K562 (cell line): ENCODE results near the gene TYW1. TPM values are rescaled to one million over a fixed set of nuclear protein-coding genes. Genes with fewer than 3 reads are reported as not detected.
"Not testable (repeated sequence)": the region's sequence is repeated elsewhere in the genome, so short reads cannot be mapped to it uniquely, and the experiment has no call there.

Experiments
- ATAC-seq: fragments of 200-7000 bp; cut with Tn5 transposase; 3 replicates; pipeline ENCODE4 v1.9.1; 2020; ENCODE audit warnings: moderate library complexity
- BruUV-seq: library from RNA; stranded (reverse); fragments of 400-500 nt; replicated peaks from 2 replicates; lab custom pipeline; 2021; lab: Mats Ljungman, UMichigan
- CTCF ChIA-PET: fragments of 300-600 bp; formaldehyde crosslinking; extraction: SDS; loops from one replicate; lab custom pipeline; 2021; ENCODE audit warnings: low intra/inter-chr PET ratio; lab: Yijun Ruan, JAX
- POLR2A ChIA-PET: fragments of 300-600, 350-650 bp; sonication (Branson Sonifier 250); formaldehyde crosslinking; extraction: SDS; loops from one replicate; lab custom pipeline; 2021; ENCODE audit warnings: antibody characterized with exemption, inconsistent platforms; lab: Yijun Ruan, JAX
- DNase-seq, 4 experiments: peaks; one replicate each; pipeline versions ENCODE4 v3.0.0 to v3.0.0-alpha.2; 2011 to 2018; ENCODE audit warnings: low spot score in 3 of 4, mixed read lengths in 3 of 4; ENCODE audit errors: extremely low read depth in 1 of 4
- FAIRE-seq: peaks from 2 replicates; lab custom pipeline; 2011; peaks lifted over from hg19 to GRCh38; lab: Jason Lieb, UNC
- H2AFZ ChIP-seq: 2 replicates; pipeline ENCODE4 v1.6.0; 2011; ENCODE audit warnings: low read depth, low read length, control low read depth, inconsistent platforms
- H3K27ac ChIP-seq: fragments of 200-600 bp; 3 replicates; pipeline ENCODE4 v1.8.0; 2011; ENCODE audit warnings: low read depth, mild to moderate bottlenecking, control low read depth, inconsistent platforms, low read length, moderate library complexity, mixed read lengths; ENCODE audit errors: extremely low read depth
- H3K27me3 ChIP-seq, 2 experiments: fragments of 300-600 bp in 1 of 2; 2 replicates in 1 of 2; 3 replicates in 1 of 2; pipeline versions ENCODE4 v1.6.0 to v1.8.0; 2011; ENCODE audit warnings: inconsistent platforms in 2 of 2, low read length in 2 of 2, mild to moderate bottlenecking in 1 of 2, mixed read lengths in 1 of 2, moderate library complexity in 1 of 2; ENCODE audit not compliant: control insufficient read depth in 2 of 2, insufficient read depth in 2 of 2
- H3K36me3 ChIP-seq: fragments of 300-600 bp; 3 replicates; pipeline ENCODE4 v1.8.0; 2011; ENCODE audit warnings: mild to moderate bottlenecking, low read length, inconsistent platforms; ENCODE audit not compliant: control insufficient read depth, insufficient read depth
- H3K4me1 ChIP-seq, 2 experiments: fragments of 200-600 bp in 1 of 2; replicated peaks in 1 of 2; 2 replicates in 1 of 2; 3 replicates in 1 of 2; pipeline versions ENCODE4 v1.5.1 to v1.8.0; 2011; ENCODE audit warnings: inconsistent platforms in 2 of 2, low read length in 2 of 2, mild to moderate bottlenecking in 1 of 2, mixed read lengths in 1 of 2, moderate library complexity in 1 of 2; ENCODE audit not compliant: control insufficient read depth in 2 of 2, insufficient read depth in 2 of 2
- H3K4me2 ChIP-seq: 2 replicates; pipeline ENCODE4 v1.6.1; 2011; ENCODE audit warnings: low read length, control low read depth, inconsistent platforms, mixed read lengths; ENCODE audit not compliant: insufficient read depth
- H3K4me3 ChIP-seq: fragments of 200-600 bp; sonication (generic), shearing (Covaris generic); 2 replicates; pipeline ENCODE4 v1.5.1; 2016; ENCODE audit warnings: control low read depth, inconsistent platforms
- H3K79me2 ChIP-seq: fragments of 200-600 bp; 3 replicates; pipeline ENCODE4 v1.8.0; 2011; ENCODE audit warnings: low read length, inconsistent platforms; ENCODE audit not compliant: control insufficient read depth, insufficient read depth
- H3K9ac ChIP-seq, 2 experiments: 2 replicates each; pipeline versions ENCODE4 v1.6.0 to v1.6.1; 2011; ENCODE audit warnings: low read depth in 2 of 2, low read length in 2 of 2, control low read depth in 1 of 2, inconsistent platforms in 1 of 2, mild to moderate bottlenecking in 1 of 2, mixed read lengths in 1 of 2; ENCODE audit not compliant: insufficient read depth in 1 of 2
- H3K9me1 ChIP-seq: one replicate; pipeline ENCODE4 v1.6.0; 2011; ENCODE audit warnings: inconsistent platforms, mild to moderate bottlenecking, low read length, moderate library complexity; ENCODE audit not compliant: control insufficient read depth, insufficient read depth
- H3K9me3 ChIP-seq: replicated peaks from 2 replicates; pipeline ENCODE4 v1.5.1; 2011; ENCODE audit warnings: low read depth, low read length, inconsistent platforms; ENCODE audit not compliant: control insufficient read depth, insufficient read depth
- H4K20me1 ChIP-seq: replicated peaks from 2 replicates; pipeline ENCODE4 v1.6.1; 2011; ENCODE audit warnings: low read length, inconsistent platforms, mixed read lengths; ENCODE audit not compliant: control insufficient read depth, insufficient read depth
- RAD21 ChIP-seq, 2 experiments: fragments of 250-450 bp in 1 of 2; fragments of 450-650 bp in 1 of 2; sonication (Bioruptor Pico) in 1 of 2; formaldehyde crosslinking in 1 of 2; IDR thresholded peaks in 1 of 2; conservative IDR thresholded peaks in 1 of 2; 2 replicates each; pipeline versions ENCODE4 v1.4.0 to v1.8.0; 2020 to 2022; ENCODE audit warnings: mild to moderate bottlenecking in 2 of 2, moderate library complexity in 1 of 2
- whole genome bisulfite sequencing: fragments of 100-300 bp; shearing (Covaris generic); methylation state at CpG from one replicate; pipeline ENCODE4 v1.1.6; 2016; ENCODE audit warnings: low coverage, mixed read lengths; ENCODE audit not compliant: insufficient coverage; ENCODE audit errors: missing lambda C conversion rate; 5-methylcytosine and 5-hydroxymethylcytosine counted together
- in situ Hi-C: fragments of 300-500 bp; cut with MboI; formaldehyde crosslinking; loops from 4 replicates; pipeline ENCODE4 v1.15.0; 2018; ENCODE audit warnings: inconsistent platforms, mixed read lengths
- intact Hi-C: fragments of 100-400 bp; cut with micrococcal nuclease; formaldehyde crosslinking; loops from 2 replicates; pipeline ENCODE4 v1.14.2; 2022
- polyA plus RNA-seq, 8 experiments: library from polyadenylated mRNA; depleted of rRNA in 4 of 8; stranded (reverse) in 5 of 8; unstranded in 3 of 8; fragments of >200 nt; fragmentation: Nextera tagmentation in 2 of 8; fragmentation: Illumina TruSeq in 1 of 8; extraction: Ambion mirVana in 2 of 8; extraction: Trizol in 1 of 8; gene quantifications; 2 replicates each; pipeline versions ENCODE4 v1.2.1 to v1.2.3, GENCODE V29; 2011 to 2014; ENCODE audit warnings: inconsistent platforms in 1 of 8, missing spikeins in 1 of 8
- total RNA-seq, 7 experiments: library from RNA; depleted of rRNA in 6 of 7; stranded (reverse); fragments of >200 nt in 6 of 7; fragmentation: Illumina TruSeq in 2 of 7; extraction: Trizol in 2 of 7; gene quantifications; 2 replicates each; pipeline versions ENCODE4 v1.2.1 to v1.2.3, GENCODE V29; 2011 to 2021; ENCODE audit warnings: low replicate concordance in 1 of 7
- TF ChIP-seq, protein P1 (sequence below), 3 experiments: IDR thresholded peaks in 2 of 3; conservative IDR thresholded peaks in 1 of 3; 2 replicates each; pipeline ENCODE4 v1.5.1; 2011 to 2012; ENCODE audit warnings: low read length in 3 of 3, mild to moderate bottlenecking in 3 of 3, control low read depth in 2 of 3, improper control_type of control experiment in 1 of 3, inconsistent platforms in 1 of 3, low read depth in 1 of 3, mixed read lengths in 1 of 3, moderate library complexity in 1 of 3; ENCODE audit not compliant: insufficient read depth in 2 of 3

TYW1 gene
- total and polyA plus RNA-seq, 9 of the 15 experiments (the other 6 are each of a cell fraction or from before 2014, with no cell fraction given): 17.4 to 32.0 (median 26.2) TPM

DNA sequence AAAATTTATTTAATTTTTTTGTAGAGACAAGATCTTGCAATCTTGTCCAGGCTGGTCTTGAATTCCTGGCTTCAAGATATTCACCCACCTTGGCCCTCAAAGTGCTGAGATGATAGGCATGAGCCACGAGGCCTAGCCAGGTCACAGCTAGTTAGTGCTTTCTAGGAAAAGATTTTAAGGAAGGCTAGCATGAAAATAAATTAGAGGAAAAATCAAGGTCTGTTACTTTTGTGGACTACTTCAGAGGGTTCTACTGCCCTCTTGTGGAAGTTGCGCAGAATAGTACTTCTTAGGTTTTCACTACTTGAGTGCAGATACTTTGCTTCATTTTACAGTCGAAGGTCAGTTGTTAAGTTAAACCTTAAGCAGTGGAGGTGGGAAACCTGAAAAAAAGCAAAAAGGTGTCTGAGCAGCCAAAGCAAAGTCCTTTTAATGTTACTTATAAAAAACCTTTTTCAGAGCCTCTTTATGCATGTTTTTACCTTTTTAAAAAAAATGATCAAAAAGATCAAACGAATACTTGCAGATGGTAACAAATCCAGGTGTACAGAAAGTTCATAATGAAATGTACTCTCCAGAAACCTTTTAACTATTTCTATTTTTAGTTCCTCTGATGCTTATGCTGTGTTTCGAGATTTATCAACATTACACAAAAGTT is 4.1 kb downstream of the TYW1 start:
- H3K4me2 ChIP-seq, ATAC-seq, H3K27ac ChIP-seq, H4K20me1 ChIP-seq, CTCF ChIA-PET, H3K4me1 ChIP-seq, POLR2A ChIA-PET, H2AFZ ChIP-seq, BruUV-seq, in situ Hi-C loops, H3K9ac ChIP-seq, H3K4me3 ChIP-seq, H3K9me3 ChIP-seq, H3K9me1 ChIP-seq, H3K27me3 ChIP-seq: not testable (repeated sequence)
- intact Hi-C loops: loop anchor here (10.0 kb wide), 2 partner anchors 446 to 966 kb away; no protein-coding TSS in a partner anchor
- TF ChIP-seq, protein P1, sequence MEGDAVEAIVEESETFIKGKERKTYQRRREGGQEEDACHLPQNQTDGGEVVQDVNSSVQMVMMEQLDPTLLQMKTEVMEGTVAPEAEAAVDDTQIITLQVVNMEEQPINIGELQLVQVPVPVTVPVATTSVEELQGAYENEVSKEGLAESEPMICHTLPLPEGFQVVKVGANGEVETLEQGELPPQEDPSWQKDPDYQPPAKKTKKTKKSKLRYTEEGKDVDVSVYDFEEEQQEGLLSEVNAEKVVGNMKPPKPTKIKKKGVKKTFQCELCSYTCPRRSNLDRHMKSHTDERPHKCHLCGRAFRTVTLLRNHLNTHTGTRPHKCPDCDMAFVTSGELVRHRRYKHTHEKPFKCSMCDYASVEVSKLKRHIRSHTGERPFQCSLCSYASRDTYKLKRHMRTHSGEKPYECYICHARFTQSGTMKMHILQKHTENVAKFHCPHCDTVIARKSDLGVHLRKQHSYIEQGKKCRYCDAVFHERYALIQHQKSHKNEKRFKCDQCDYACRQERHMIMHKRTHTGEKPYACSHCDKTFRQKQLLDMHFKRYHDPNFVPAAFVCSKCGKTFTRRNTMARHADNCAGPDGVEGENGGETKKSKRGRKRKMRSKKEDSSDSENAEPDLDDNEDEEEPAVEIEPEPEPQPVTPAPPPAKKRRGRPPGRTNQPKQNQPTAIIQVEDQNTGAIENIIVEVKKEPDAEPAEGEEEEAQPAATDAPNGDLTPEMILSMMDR (IDR thresholded peaks at IDR 0.05 in 2 of 3, conservative IDR thresholded peaks at IDR 0.05 in 1 of 3; ENCODE audit: insufficient read depth in 2 of 3, low read depth in 1 of 3, low read length in 3 of 3): peak in 1 of 3 experiments; percentile 12; a peak in 1 of 6 replicates
- peak in 1 of 2 experiments; percentile 34; a peak in 2 of 4 replicates for TF ChIP-seq RAD21 (CRISPR knock-in tag; conservative IDR thresholded peaks at IDR 0.05 in 1 of 2, IDR thresholded peaks at IDR 0.05 in 1 of 2)
- Histone ChIP-seq H3K79me2 (peaks cover 29% of the 10 kb centered on the region), H3K36me3 (peaks cover 30% of the 10 kb centered on the region)
- FAIRE-seq (peak; percentile 95), DNase-seq (peak in 1 of 4 experiments; percentile 46)
- 40% methylated on average over 4 of the region's 5 CpGs for WGBS

DNA sequence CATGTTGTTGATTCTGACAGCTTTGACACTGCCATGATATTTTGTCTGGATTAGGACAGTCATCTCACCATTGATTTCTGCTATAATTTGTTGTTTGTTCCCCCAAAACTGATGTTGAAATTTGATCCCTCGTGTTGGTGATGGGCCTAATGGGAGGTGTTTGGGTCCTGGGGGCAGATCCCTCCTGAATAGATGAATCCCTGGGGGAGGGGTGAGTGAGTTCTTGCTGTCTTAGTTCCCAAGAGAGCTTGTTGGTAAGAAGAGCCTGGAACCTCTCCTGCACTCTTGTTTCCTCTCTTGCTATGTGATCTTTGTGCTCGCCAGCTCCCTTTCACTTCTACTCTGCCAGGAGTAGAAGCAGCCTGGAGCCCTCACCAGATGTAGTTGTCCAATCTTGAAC is 7.5 kb downstream of the TYW1 start:
- in situ Hi-C loops, H2AFZ ChIP-seq, BruUV-seq, DNase-seq, H3K4me2 ChIP-seq, H4K20me1 ChIP-seq, H3K9me3 ChIP-seq, H3K9ac ChIP-seq, H3K4me3 ChIP-seq, H3K27me3 ChIP-seq, H3K27ac ChIP-seq, H3K4me1 ChIP-seq, ATAC-seq, H3K9me1 ChIP-seq, POLR2A ChIA-PET: not testable (repeated sequence)
- 65% methylated on average over 1 of the region's 2 CpGs for WGBS
- peaks cover 52% of the 10 kb centered on the region for H3K36me3 ChIP-seq
- intact Hi-C loops: loop anchor here (10.0 kb wide), 2 partner anchors 449 to 969 kb away; no protein-coding TSS in a partner anchor
- H3K79me2 ChIP-seq: peaks cover 14% of the 10 kb centered on the region
- peak; percentile 6 for FAIRE-seq
- CTCF ChIA-PET: interaction anchor here (0.7 kb wide), 1 partner anchor 83 kb away, joined by 3 read pairs; the partner anchor contains the start of gene TMEM248
